Progenitor cell of endocrine pancreas (in vitro differentiated cells): ENCODE results near the gene GRIK3. TPM values are rescaled to one million over a fixed set of nuclear protein-coding genes. Genes with fewer than 3 reads are reported as not detected.

ENCODE experiments used
- DNase-seq: peaks from one replicate; pipeline ENCODE4 v3.0.0; 2021; ENCODE audit warnings: low spot score; ENCODE audit not compliant: unreplicated experiment
- H3K27ac Mint-ChIP-seq: 2 replicates; pipeline ENCODE4 v1.8.0; 2021; ENCODE audit warnings: mild to moderate bottlenecking, moderate library complexity, mixed read lengths
- H3K27me3 Mint-ChIP-seq: 2 replicates; pipeline ENCODE4 v1.8.0; 2021; ENCODE audit warnings: mixed read lengths
- H3K36me3 Mint-ChIP-seq: 2 replicates; pipeline ENCODE4 v1.8.0; 2022; ENCODE audit warnings: mixed read lengths; ENCODE audit not compliant: insufficient read depth
- H3K4me1 Mint-ChIP-seq: 2 replicates; pipeline ENCODE4 v1.8.0; 2021; ENCODE audit warnings: low read depth, mixed read lengths
- H3K4me3 Mint-ChIP-seq: 2 replicates; pipeline ENCODE4 v1.8.0; 2021; ENCODE audit warnings: low read depth, mild to moderate bottlenecking, moderate library complexity, mixed read lengths
- H3K9me3 Mint-ChIP-seq: 2 replicates; pipeline ENCODE4 v1.8.0; 2021; ENCODE audit warnings: low read depth, mixed read lengths
- total RNA-seq: library from RNA; stranded (reverse); gene quantifications from 2 replicates; pipeline ENCODE4 v1.2.1, GENCODE V29; 2021
- TF ChIP-seq, protein P1 (sequence below): fragments of 200-600 bp; sonication (generic); IDR thresholded peaks from one replicate; pipeline ENCODE4 v1.5.0; 2021; ENCODE audit warnings: antibody characterized with exemption, mild to moderate bottlenecking; ENCODE audit not compliant: unreplicated experiment

GRIK3 gene
- total RNA-seq, 1 donor from 2014 or later, result 0.41 TPM

DNA sequence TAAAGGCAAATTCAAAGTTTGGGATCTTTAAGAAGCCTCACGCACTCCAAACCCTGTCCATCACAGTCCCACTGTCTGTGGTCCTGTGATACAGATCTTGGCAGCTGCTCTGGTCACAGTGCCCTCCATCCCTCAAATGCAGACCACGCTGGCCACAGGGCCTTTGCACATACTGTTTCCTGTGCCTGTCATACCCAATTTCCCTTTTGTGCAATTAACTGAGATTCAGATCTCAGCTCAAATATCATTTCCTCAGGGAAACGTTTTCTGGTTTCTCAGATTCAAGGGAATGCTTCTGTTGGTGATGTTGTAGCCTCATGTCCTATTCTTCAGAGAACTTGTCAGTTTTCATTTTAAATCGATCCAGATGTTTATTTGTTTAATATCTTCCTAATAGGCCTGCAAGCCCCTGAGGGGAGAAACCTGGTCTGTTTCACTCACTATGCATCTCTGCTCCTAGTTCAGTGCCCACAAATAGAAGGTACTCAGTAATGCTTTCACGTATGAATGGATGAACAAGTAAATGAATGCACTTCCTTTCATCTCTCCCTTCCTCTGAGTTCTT lies 24.2 kb upstream of the GRIK3 start:
- TF ChIP-seq, protein P1, sequence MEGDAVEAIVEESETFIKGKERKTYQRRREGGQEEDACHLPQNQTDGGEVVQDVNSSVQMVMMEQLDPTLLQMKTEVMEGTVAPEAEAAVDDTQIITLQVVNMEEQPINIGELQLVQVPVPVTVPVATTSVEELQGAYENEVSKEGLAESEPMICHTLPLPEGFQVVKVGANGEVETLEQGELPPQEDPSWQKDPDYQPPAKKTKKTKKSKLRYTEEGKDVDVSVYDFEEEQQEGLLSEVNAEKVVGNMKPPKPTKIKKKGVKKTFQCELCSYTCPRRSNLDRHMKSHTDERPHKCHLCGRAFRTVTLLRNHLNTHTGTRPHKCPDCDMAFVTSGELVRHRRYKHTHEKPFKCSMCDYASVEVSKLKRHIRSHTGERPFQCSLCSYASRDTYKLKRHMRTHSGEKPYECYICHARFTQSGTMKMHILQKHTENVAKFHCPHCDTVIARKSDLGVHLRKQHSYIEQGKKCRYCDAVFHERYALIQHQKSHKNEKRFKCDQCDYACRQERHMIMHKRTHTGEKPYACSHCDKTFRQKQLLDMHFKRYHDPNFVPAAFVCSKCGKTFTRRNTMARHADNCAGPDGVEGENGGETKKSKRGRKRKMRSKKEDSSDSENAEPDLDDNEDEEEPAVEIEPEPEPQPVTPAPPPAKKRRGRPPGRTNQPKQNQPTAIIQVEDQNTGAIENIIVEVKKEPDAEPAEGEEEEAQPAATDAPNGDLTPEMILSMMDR, result no peak
- H3K27ac Mint-ChIP-seq, result no peak overlapping the region
- H3K4me1 Mint-ChIP-seq, result no peaks in the 10 kb centered on the region
- no peaks in the 10 kb centered on the region for H3K9me3 Mint-ChIP-seq
- H3K4me3 Mint-ChIP-seq, result no peak overlapping the region
- no peak for DNase-seq
- H3K36me3 Mint-ChIP-seq, result no peaks in the 10 kb centered on the region
- peaks cover 22% of the 10 kb centered on the region for H3K27me3 Mint-ChIP-seq

DNA sequence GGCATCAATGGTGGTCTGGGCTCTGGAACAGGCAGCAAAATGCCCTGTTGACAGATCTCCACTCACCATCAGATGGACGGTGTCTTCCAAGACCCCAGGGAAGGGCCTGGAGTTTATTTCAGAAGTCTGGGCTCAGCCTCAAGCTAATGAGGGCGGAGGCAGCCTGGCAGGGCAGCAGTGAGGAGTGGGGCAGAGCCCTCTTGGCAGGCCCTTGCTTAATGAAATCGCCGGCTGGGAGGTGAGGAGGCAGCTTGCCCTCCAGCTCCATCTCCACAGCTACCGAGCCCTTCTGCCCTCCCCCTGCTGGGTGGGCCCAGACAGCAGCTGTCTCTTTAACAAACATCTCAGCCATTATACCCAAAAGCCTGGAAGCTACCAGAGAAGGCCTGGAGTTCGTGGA lies 22.0 kb upstream of the GRIK3 start:
- Mint-ChIP-seq H3K9me3 (no peaks in the 10 kb centered on the region), H3K4me3 (no peak overlapping the region), H3K27me3 (peaks cover 21% of the 10 kb centered on the region), H3K4me1 (no peaks in the 10 kb centered on the region), H3K36me3 (no peaks in the 10 kb centered on the region), H3K27ac (no peak overlapping the region)
- TF ChIP-seq, protein P1, result no peak
- DNase-seq, result no peak

DNA sequence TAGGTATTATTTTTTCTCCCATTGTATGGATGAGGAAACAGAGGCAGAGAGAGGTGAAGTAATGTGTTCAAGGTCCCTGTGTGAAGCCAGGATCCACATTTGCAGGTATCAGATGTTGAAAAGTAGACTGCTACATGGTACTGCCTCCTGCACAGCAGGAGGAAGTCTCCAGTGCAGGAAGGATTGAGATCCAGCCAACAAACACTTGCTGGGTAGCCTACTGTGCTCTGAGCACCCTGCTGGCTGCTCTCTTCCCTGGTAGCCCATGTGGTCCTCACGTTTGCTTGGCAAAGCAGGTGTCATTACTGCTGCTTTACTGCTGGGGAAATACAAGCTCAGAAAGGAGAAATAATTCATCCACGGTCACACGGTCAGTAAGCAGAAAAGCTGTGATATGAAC lies 21.3 kb upstream of the GRIK3 start:
- no peak for DNase-seq
- no peak overlapping the region for H3K4me3 Mint-ChIP-seq
- TF ChIP-seq, protein P1, result no peak
- H3K9me3 Mint-ChIP-seq, result no peaks in the 10 kb centered on the region
- H3K27me3 Mint-ChIP-seq, result peaks cover 15% of the 10 kb centered on the region
- no peaks in the 10 kb centered on the region for H3K4me1 Mint-ChIP-seq
- H3K27ac Mint-ChIP-seq, result no peak overlapping the region
- no peaks in the 10 kb centered on the region for H3K36me3 Mint-ChIP-seq

DNA sequence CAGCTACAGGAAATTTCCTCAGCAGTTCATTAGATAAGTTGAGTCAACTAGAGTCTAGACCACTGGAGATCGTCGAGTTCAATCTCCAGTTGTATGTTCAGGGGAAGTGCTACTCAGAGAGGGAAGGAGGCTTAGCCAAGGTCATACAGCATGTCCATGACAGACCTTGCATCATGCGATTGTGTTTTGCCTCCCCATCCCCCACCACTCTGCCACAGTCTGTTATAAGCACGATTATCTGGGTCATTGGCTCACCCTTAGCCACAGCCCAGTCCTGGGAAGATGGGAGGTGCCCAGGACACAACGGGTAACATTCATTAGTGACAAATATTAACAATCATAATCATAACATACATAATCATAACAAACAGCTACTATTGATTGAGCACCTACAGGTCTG lies 18.9 kb upstream of the GRIK3 start:
- H3K4me3 Mint-ChIP-seq, result no peak overlapping the region
- no peak overlapping the region for H3K27ac Mint-ChIP-seq
- no peaks in the 10 kb centered on the region for H3K9me3 Mint-ChIP-seq
- peaks cover 16% of the 10 kb centered on the region for H3K27me3 Mint-ChIP-seq
- H3K36me3 Mint-ChIP-seq, result no peaks in the 10 kb centered on the region
- H3K4me1 Mint-ChIP-seq, result no peaks in the 10 kb centered on the region
- TF ChIP-seq, protein P1, result no peak
- DNase-seq, result no peak

DNA sequence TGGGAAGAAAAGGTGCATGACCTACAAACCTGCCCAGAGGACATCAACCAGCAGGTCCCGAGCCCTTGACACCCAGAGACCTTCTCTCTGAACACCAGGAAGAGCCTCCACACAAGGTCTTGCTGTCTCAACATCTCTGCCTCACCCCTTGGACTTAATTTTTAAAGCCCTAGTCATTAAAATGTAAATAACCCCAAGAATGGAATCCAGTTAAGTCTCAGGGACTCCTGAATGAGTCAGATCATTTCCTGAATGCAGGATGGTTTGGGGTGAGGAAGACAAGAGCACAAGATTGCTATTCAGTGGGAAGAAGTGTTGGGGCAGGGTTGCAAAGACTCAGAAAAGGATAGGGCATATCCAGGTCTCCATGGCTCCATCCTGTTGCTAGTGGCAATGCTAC lies 17.8 kb upstream of the GRIK3 start:
- H3K4me3 Mint-ChIP-seq, result no peak overlapping the region
- no peaks in the 10 kb centered on the region for H3K9me3 Mint-ChIP-seq
- TF ChIP-seq, protein P1, result no peak
- no peak for DNase-seq
- H3K27me3 Mint-ChIP-seq, result peaks cover 18% of the 10 kb centered on the region
- no peaks in the 10 kb centered on the region for H3K36me3 Mint-ChIP-seq
- no peaks in the 10 kb centered on the region for H3K4me1 Mint-ChIP-seq
- H3K27ac Mint-ChIP-seq, result no peak overlapping the region
